Brain microvascular endothelial cell (primary cell): ENCODE measurements around the gene STEAP3.

Experiments used
- DNase-seq: peaks from one replicate; pipeline ENCODE4 v3.0.0-alpha.2; 2020
- H3K27ac ChIP-seq: fragments of 250-450 bp; sonication (Bioruptor Pico); 2 replicates; pipeline ENCODE4 v1.5.1; 2020; ENCODE audit warnings: mild to moderate bottlenecking, moderate library complexity
- H3K27me3 ChIP-seq: fragments of 250-450 bp; sonication (Bioruptor Pico); replicated peaks from 2 replicates; pipeline ENCODE4 v1.5.1; 2020; ENCODE audit warnings: mild to moderate bottlenecking
- H3K36me3 ChIP-seq: fragments of 250-450 bp; sonication (Bioruptor Pico); replicated peaks from 2 replicates; pipeline ENCODE4 v1.5.1; 2020; ENCODE audit warnings: mild to moderate bottlenecking
- H3K4me3 ChIP-seq: 2 replicates; pipeline ENCODE4 v1.5.1; 2011; ENCODE audit warnings: low read depth, mild to moderate bottlenecking, control low read depth, low read length, moderate library complexity
- in situ Hi-C: cut with HindIII; loops from 2 replicates; pipeline ENCODE4 v1.10.0; 2017; ENCODE audit warnings: low sequenced_read_pairs, low pct_ligation_motif_present
- TF ChIP-seq, protein P1 (sequence below): IDR thresholded peaks from 2 replicates; pipeline ENCODE4 v1.5.1; 2011; ENCODE audit warnings: low read depth, mild to moderate bottlenecking, moderate library complexity, low read length, control low read depth, inconsistent platforms; ENCODE audit errors: missing control alignments

STEAP3 gene

DNA sequence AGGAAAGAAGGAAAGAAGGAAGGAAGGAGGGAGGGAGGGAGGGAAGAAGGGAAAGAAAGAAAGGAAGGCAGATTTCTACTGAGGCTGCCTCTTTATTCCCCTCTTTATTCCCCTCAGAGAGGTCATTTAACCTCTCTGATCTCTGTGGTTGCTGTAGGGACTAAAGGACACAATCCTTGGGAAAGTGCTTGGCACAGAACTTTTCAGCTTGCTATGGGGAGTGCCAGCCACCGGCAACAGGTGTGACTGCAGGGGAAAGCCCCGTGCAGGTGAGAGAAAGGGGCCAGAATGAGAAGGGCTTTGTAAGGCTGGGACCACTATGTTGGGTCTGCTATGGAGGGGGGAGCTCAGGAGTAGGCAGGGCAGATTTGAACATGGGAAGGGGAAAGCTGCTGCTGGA is 27.7 kb upstream of the STEAP3 start:
- Histone ChIP-seq H3K27me3 (peaks cover 5% of the 10 kb centered on the region), H3K4me3 (no peak overlapping the region), H3K27ac (no peak overlapping the region), H3K36me3 (no peaks in the 10 kb centered on the region)
- DNase-seq = no peak
- in situ Hi-C loops = no loop called here
- TF ChIP-seq, protein P1, sequence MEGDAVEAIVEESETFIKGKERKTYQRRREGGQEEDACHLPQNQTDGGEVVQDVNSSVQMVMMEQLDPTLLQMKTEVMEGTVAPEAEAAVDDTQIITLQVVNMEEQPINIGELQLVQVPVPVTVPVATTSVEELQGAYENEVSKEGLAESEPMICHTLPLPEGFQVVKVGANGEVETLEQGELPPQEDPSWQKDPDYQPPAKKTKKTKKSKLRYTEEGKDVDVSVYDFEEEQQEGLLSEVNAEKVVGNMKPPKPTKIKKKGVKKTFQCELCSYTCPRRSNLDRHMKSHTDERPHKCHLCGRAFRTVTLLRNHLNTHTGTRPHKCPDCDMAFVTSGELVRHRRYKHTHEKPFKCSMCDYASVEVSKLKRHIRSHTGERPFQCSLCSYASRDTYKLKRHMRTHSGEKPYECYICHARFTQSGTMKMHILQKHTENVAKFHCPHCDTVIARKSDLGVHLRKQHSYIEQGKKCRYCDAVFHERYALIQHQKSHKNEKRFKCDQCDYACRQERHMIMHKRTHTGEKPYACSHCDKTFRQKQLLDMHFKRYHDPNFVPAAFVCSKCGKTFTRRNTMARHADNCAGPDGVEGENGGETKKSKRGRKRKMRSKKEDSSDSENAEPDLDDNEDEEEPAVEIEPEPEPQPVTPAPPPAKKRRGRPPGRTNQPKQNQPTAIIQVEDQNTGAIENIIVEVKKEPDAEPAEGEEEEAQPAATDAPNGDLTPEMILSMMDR = no peak

DNA sequence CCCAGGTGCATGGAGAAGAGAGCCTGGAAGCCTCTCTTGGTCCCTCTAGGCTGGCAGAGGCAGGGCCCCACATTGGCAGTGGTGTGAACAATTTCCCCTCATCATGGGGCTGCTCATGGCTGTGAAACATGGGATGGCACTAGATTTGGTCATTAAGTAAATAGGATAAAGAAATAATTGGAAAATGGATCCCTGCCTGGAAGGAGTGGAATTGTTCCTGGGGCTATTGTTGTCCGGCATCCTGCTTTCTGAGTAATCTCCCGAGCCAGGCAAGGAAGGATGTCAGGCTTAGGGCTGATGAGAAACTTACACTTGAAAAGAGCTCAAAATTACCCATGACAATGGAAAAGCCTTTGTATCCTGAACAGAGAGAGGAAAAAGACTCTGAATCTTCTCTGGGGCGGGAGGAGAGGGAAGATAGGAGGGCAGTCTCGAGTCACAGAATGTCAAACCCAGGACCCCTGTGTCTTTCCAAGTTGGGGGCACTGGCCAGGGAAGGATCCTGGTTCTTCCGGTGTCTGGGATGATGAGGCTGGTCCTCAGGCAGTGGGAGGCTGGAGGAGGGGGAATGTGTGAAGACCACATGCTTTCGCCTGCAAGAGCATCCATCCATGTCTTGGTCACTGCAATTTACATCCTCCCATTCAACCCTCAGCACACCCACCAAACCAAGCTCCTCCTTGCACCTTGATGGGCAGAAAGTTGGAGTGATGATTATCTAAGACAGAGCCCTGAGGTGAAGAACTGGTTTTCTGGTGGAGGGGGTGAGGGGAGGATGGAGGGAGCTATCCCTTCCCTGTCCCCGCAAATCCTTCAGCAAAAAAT is 27.1 kb upstream of the STEAP3 start:
- Histone ChIP-seq H3K27me3 (peaks cover 5% of the 10 kb centered on the region), H3K27ac (no peak overlapping the region), H3K4me3 (no peak overlapping the region), H3K36me3 (no peaks in the 10 kb centered on the region)
- TF ChIP-seq, protein P1 = no peak
- no peak for DNase-seq
- in situ Hi-C loops = no loop called here

DNA sequence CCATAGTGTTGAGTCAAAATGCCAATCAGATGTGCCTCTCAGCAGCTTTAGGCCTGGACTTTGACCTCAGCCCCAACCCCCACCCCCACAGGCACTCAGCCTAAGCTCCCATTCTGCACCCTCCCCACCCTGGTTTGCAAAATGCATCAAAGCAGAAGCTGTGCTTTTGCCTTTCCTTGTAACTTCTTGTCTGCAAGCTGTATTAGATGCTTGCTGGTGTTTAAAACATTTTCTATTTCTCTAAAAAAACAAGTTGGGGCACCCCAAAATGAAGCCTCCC is 26.6 kb upstream of the STEAP3 start:
- TF ChIP-seq, protein P1 = no peak
- Histone ChIP-seq H3K4me3 (no peak overlapping the region), H3K27ac (no peak overlapping the region), H3K27me3 (peaks cover 5% of the 10 kb centered on the region), H3K36me3 (no peaks in the 10 kb centered on the region)
- no peak for DNase-seq
- in situ Hi-C loops = no loop called here

DNA sequence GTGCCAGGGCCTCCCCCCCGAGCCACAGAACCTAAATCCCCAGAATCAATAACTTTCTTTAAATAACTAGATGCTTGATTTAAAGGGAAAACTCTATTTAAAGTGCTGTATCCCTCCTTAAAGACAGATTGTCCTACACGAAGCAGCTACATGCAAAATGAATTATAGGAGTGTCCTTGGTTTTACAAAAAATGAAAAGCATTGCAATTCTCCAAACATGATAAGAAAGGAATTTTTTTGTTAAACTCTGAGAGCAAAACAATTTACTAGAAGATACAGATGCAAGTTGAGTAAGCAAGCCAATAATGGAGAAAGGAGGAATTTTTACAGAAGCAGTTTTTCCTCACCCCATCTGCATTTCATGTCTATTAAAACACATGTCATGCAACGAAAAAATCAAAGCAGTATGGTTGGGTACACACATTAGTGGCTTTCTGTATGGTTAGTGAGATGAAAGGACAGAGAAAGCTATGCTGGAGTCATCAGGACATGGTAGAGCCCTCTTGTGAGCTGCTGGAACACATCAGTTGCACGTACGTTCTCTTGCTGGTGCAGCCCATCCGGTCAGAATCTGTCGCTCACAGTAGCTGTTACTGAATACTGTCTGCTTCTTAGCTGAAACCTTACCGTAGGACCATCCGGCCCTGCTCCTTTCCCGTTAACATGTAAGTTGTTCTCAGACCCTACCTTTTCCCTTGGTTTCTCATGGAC is 25.9 kb upstream of the STEAP3 start:
- no peaks in the 10 kb centered on the region for H3K36me3 ChIP-seq
- H3K4me3 ChIP-seq = no peak overlapping the region
- in situ Hi-C loops = no loop called here

DNA sequence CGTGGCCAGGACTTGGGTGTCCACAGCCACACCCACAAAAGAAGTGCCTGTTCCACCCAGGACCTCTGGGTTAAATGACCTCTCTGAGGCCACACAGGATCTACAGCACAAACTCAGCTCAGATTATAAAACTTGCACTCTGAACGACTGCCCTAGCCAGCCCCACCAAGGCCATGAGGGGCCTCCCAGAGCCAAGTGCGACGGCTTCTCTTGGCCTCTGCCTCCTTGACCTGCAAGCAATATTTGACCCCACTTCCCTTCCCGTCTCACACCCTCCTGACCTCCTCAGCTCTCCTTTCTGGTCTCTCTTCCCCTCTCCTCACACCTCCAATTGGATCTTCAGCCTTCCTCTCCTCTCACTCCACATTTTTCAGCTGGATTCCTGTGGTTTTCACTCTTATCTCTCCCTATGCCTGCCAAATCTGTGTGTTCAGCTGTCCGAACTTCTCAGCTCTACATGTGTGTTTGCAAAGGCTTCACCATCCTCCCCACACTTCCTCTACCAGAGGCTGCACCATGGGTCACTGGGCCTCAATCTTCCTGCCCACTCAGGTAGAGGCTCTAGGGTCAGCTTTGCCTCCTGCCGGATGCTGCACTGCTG is 25.3 kb upstream of the STEAP3 start:
- Histone ChIP-seq H3K27me3 (peaks cover 5% of the 10 kb centered on the region), H3K36me3 (no peaks in the 10 kb centered on the region), H3K4me3 (no peak overlapping the region), H3K27ac (no peak overlapping the region)
- TF ChIP-seq, protein P1 = no peak
- peak; percentile 61 for DNase-seq
- in situ Hi-C loops = no loop called here

More for the DNA sequence above, 25.9 kb upstream of the STEAP3 start:
- H3K27ac ChIP-seq = no peak overlapping the region
- TF ChIP-seq, protein P1 = no peak
- DNase-seq = no peak
- H3K27me3 ChIP-seq = peaks cover 5% of the 10 kb centered on the region
